ENCODE results near the gene C20orf202. TPM values are rescaled to one million over a fixed set of nuclear protein-coding genes. Genes with fewer than 3 reads are reported as not detected.

The C20orf202 gene
- total RNA-seq, 1 experiment from 2014 or later = 0.22 TPM

GRCh38 chr20:1252416-1252815 is 49.2 kb downstream of the C20orf202 start (continued):
- TF ChIP-seq AFF4 (CRISPR knock-in tag; IDR thresholded peaks at IDR 0.05; ENCODE audit: borderline replicate concordance) = no peak
- no peak for TF ChIP-seq ZNF138 (CRISPR knock-in tag; conservative IDR thresholded peaks at IDR 0.05)
- no peak for TF ChIP-seq ZNF317 (CRISPR knock-in tag; IDR thresholded peaks at IDR 0.05; ENCODE audit: borderline replicate concordance, low read depth)

- Mint-ChIP-seq H3K4me1 (no peaks in the 10 kb centered on the region), H3K9me3 (peaks cover 10% of the 10 kb centered on the region), H3K4me3 (no peak overlapping the region), H3K27me3 (ENCODE audit: low read depth) (peaks cover 15% of the 10 kb centered on the region), H3K27ac (no peak overlapping the region), H3K36me3 (peaks cover 2% of the 10 kb centered on the region; the same call in 1 of the 2 replicates)
- ATAC-seq = no peak
- ChIA-PET CTCF (interaction anchor here (1.2 kb wide), 1 partner anchor 41 kb away, joined by 3 read pairs; no protein-coding TSS in a partner anchor), POLR2A (no interaction called here)
- TF ChIP-seq RELA (CRISPR knock-in tag; IDR thresholded peaks at IDR 0.05; ENCODE audit: borderline replicate concordance) = no peak
- TF ChIP-seq USF1 (CRISPR knock-in tag; IDR thresholded peaks at IDR 0.05) = no peak
- no peak for TF ChIP-seq IRF1 (CRISPR knock-in tag; IDR thresholded peaks at IDR 0.05)
- no peak for TF ChIP-seq AFF4 (CRISPR knock-in tag; IDR thresholded peaks at IDR 0.05; ENCODE audit: borderline replicate concordance)
- TF ChIP-seq TEAD4 (CRISPR knock-in tag; IDR thresholded peaks at IDR 0.05) = no peak
- DNase-seq (ENCODE audit: low spot score) = no peak
These were observed 51.0 kb downstream of the C20orf202 start for GRCh38 chr20:1254254-1254653.

- DNase-seq (ENCODE audit: low spot score) (no peak), ATAC-seq (no peak)
- Mint-ChIP-seq H3K9me3 (peaks cover 4% of the 10 kb centered on the region), H3K4me1 (no peaks in the 10 kb centered on the region), H3K27ac (no peak overlapping the region), H3K27me3 (ENCODE audit: low read depth) (peaks cover 15% of the 10 kb centered on the region), H3K36me3 (no peaks in the 10 kb centered on the region), H3K4me3 (no peak overlapping the region)
- ChIA-PET CTCF (no interaction called here), POLR2A (no interaction called here)
- no peak for TF ChIP-seq MYBL2 (CRISPR knock-in tag; IDR thresholded peaks at IDR 0.05)
- no peak for TF ChIP-seq FOXJ3 (CRISPR knock-in tag; IDR thresholded peaks at IDR 0.05; ENCODE audit: borderline replicate concordance)
- TF ChIP-seq MLX (CRISPR knock-in tag; IDR thresholded peaks at IDR 0.05) = no peak
These were observed 52.4 kb downstream of the C20orf202 start for GRCh38 chr20:1255675-1256074.

Other genes with a start within 250 kb of the C20orf202 start
- gene RSPO4, start 201.1 kb upstream of the C20orf202 start, total RNA-seq (2021) = 4.5 to 9.0 TPM (median 8.5 TPM) in 3 replicates
- gene PSMF1, start 84.9 kb upstream of the C20orf202 start, total RNA-seq (2021) = 97.3 to 113 TPM (median 107 TPM) in 3 replicates
- 7.3 to 10.9 TPM (median 8.4 TPM) in 3 replicates for gene TMEM74B, start 18.5 kb upstream of the C20orf202 start, total RNA-seq (2021)
- 0.62 to 0.77 TPM (median 0.73 TPM) in 3 replicates for gene RAD21L1, start 22.6 kb downstream of the C20orf202 start, total RNA-seq (2021)
- gene SNPH, start 62.8 kb downstream of the C20orf202 start, total RNA-seq (2021) = 3.5 to 4.4 TPM (median 3.6 TPM) in 3 replicates
- 2.5 to 3.3 TPM (median 2.6 TPM) in 3 replicates for gene SDCBP2, start 125.7 kb downstream of the C20orf202 start, total RNA-seq (2021)
- 197 to 218 TPM (median 201 TPM) in 3 replicates for gene FKBP1A, start 189.6 kb downstream of the C20orf202 start, total RNA-seq (2021)

Data from WTC11 (cell line).